IPS-NIHi11 (cell line): Measurements from ENCODE around the gene PRPS1L1.

Experiments
- DNase-seq: peaks from one replicate; pipeline ENCODE4 v3.0.0; 2012; ENCODE audit warnings: mixed read lengths, low spot score

The PRPS1L1 gene

DNA sequence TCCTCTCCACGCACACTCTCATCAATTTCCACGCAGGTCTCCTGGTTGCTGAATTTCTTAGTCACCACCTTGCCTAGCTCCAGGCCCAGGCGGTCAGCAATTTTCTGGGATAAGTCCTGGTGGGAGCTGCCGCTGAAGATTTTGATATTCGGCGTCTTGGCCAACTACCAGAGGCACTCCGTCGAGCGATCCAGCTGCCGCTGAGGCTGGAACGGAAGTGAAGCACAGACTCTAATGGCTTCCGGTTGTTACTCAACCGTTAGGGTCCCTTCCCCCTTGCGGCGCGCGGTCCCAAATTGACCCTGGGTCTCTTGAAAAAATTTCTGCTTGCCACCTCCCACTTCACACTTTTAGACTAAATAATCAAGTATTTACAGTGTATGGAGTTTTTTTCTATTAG lies at the start of gene PRPS1L1:
Gene PRPS1L1, minus strand, starts transcription at position 219 of the 400 bp plus-strand sequence.
- no peak for DNase-seq

GRCh38 chr7:18076461-18076860 lies 48.8 kb upstream of the PRPS1L1 start:
- no peak for DNase-seq

- no peak for DNase-seq
These were observed 41.1 kb upstream of the PRPS1L1 start for GRCh38 chr7:18068745-18069144.

GRCh38 chr7:18064242-18064838 lies 36.7 kb upstream of the PRPS1L1 start:
- DNase-seq: peak; percentile 49

DNA sequence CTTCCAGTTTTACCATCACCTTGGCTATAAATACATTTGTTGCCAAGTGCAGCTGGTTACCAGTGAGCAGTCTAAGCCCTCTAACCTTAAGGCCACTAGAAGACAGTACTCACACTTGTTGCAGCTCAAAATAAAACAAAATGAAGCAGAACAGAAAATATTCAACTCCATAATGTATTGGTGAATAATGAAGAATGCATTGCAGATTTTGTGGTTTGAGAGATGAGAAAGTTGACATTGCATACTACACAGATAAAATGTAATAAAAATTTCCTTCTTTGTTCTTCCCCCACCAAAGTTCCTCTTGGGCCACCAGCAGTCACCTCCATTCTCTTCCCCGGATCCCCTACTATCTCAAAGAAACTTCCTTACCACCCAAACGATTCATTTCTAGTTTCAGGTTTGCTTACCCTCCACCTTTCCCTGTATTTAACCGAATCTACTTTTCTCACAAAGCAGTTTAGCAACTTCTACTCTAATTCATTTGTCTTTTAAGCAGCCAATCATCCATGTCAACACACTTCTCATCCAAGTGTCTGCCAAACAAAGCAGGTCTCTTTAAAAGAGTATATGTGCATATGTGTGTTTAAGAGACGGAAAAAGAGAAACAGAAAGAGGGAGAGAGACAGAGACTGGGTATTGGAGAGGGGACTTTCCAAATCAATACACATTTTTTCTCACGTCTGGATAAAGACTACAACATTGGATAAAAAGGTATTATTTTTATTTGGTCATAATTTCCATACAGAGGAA lies 35.7 kb upstream of the PRPS1L1 start:
- DNase-seq: no peak

DNA sequence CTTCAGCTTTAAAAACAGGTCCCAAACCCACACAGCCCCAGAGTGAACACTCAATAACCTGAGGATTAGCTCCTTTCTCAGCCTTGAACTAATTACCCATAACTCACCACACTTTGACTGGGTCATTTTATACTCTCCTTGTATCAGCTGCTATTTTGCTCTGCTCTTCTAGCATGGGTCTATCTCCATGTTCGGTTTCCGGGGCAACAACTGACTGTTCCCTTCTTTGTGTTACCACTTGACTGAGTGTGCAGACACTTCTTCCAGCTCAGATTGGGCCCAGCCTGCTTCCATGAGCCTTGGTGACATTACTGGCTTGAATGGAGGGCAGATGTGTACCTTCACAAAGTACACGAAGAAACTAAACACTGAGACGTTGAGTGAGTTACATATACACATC lies 31.5 kb upstream of the PRPS1L1 start:
- DNase-seq: no peak

GRCh38 chr7:18053941-18054340 lies 26.3 kb upstream of the PRPS1L1 start:
- no peak for DNase-seq

DNA sequence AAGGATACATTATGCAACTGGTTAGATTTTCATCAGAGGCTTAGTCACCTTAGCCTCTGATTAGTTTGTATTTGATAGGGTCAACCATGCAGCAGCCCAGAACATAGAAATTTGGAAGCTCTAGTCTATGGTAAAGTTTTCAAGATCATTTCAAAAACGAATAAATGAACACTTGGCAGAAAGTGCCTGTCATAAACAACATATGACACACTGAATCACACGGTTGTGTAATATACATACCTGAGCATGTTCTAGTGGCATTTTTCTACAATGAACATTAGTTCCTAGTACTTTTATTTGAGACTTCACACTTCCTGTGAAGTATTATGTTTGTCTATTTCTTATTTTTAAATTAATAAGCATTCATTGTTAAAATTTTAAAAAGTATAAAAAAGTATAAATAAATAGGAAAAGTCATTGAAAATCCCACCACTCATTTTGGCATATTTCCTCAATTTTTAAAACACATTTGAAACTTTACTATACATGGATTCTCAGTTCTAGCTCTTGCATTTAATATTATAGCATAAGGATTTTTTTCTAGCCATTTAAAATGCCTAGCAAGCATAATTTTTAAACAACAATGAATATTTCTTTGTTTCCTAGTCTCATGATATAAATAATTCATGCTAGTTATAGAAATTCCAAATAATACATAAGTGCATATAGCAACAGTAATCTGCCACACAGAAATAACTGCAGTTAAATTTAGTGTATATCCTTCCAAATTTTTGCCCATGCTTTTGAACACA lies 25.7 kb upstream of the PRPS1L1 start:
- DNase-seq: no peak

DNA sequence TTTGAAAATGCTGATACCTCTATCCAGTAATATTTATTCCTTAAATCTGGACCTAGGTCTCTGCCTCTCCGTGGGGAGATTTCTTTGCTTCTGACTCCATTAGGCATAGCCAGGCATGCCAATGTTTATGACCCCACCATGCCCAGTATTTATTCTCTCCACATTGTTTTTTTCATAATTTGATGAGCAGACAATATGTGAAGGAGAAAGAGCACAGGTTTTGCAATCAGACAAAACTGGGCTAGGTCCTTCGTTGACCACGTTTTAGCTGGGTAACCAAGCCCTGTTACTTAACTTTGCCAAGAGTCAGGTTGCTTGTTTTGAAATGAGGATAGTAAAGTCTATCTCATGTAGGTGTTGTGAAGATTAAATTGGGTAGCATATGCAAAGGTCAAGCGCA lies 21.6 kb upstream of the PRPS1L1 start:
- no peak for DNase-seq

GRCh38 chr7:18046601-18047000 lies 19.0 kb upstream of the PRPS1L1 start:
- no peak for DNase-seq

DNA sequence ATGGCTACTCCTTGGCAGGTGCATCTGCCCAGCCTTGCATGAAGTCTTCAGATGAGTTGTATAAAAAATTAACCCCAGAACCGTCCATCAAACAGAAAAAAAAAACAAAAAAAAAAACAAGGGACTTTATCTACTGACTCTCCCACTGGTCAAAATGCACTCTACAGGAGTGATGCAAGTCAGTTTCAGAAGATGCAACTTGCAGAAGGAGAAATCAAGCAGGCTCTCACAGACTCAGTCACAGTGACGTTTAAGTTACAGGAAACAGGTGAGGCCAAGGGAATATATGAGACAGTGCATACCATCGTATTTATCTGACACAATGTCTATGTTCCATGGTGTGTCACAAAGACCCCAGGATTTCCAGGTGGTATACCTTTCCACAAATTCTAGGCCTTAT lies 17.5 kb upstream of the PRPS1L1 start:
- no peak for DNase-seq

DNA sequence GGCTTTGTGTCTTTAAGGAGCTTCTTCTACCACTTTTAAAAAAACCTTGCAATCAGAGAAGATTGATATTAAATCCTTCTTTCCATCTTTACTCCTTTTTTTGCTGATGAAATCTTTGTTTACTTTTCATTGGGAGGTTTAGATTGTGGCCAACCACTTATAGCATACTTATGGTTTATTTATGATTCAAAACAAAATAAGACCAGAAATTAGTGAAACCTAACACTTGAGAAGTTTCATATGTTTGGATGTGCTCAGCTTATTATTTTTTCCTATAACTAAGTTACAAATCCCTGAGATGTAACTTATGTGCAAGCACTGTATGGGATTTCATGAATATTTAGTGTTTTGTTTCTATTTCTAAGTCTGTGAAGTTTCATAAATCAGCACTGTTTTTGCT lies 13.5 kb upstream of the PRPS1L1 start:
- no peak for DNase-seq

DNA sequence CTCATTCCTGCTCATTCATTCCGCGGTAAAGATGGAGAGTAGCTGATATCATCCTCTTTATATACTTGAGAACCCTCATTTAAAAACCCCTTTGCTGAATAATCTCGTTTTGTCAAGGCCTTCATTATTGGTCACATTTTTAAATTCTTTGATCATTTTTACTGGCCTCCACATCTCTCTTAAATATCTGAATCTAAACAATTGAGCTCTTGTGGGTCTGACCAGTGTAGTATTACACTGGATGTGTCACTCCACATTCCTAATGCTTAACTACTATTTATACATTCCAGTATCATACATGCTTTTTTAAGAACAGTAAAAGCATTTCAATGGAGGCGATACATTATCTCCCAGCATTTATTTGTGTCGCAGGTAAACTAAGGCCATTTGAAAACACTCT lies 12.6 kb upstream of the PRPS1L1 start:
- DNase-seq: peak; percentile 5

GRCh38 chr7:18038382-18038781 lies 10.7 kb upstream of the PRPS1L1 start:
- DNase-seq: no peak

- DNase-seq: no peak
These were observed 10.0 kb upstream of the PRPS1L1 start for GRCh38 chr7:18037609-18038008.

DNA sequence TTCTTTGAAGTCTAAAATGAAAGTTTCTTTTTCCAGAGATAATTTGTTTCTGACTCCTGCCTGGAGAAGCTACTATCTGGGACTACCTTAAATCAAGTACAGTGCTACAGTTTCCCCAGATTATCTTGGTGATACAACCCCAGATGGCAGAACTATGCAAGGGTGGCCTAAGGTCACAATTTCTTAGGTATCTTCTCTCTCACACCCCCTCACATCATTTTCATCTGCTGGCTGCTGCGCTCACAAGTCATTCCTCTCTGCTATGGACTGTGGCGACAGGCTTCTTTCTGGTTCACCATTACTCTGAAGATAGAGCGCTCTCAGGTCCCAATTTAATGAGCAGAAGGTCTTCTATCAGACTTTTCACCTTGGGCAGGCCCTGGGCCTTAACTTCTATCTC lies 9.1 kb upstream of the PRPS1L1 start:
- DNase-seq: no peak

- no peak for DNase-seq
These were observed 3.1 kb upstream of the PRPS1L1 start for GRCh38 chr7:18030758-18031157.

- DNase-seq: no peak
These were observed 7.4 kb downstream of the PRPS1L1 start for GRCh38 chr7:18020138-18020715.

- DNase-seq: no peak
These were observed 8.1 kb downstream of the PRPS1L1 start for GRCh38 chr7:18019555-18019954.

- no peak for DNase-seq
These were observed 9.1 kb downstream of the PRPS1L1 start for GRCh38 chr7:18018296-18019215.

DNA sequence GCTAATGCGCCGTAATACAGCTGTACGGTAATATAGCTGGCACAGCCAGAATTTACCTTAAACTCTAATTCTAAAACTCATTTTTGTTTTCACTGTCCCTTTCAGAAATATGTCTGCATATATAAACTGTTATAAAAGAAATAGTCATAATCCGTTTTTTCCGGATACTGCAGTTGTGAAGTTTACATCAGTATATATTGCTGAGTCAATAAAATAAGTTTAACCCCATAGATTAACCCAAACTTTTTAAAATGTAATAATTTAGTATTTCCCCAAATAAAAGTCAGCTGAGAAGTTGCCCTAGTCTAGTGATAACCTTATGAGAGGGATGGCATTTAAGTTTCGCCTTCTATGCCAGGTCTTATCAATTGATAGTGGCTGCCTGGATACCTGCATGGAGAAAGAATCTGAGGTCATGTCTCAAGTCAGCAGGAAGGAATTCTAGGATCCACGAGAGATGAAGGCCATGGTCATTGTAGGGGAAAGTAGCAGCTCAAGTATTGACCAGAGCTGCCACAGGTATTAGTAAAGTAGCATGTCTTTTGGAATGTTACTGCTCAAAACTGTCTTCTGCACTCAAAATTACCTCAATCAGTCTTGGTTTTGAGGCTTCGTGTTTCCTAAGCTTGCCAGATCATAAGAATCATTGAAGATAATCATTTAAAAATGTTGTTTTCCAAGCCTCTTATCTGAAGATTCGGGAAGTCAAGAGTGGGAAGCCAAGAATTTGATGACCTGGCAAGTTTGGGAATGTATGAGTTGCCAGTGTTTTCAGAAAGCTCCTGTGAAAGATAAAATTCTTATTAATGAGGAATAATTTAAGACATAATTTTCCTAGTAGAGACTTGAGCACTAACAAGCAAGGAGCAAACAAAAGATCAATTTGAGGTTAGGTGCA lies 10.8 kb downstream of the PRPS1L1 start:
- DNase-seq: no peak
